ENCODE measurements around the gene SFXN4.
A peak's percentile ranks its signal among the peaks of the same experiment; 100 is the strongest.
"Not testable (repeated sequence)": the region's sequence is repeated elsewhere in the genome, so short reads cannot be mapped to it uniquely, and the experiment has no call there.

SFXN4 gene

GRCh38 chr10:119143657-119144056, 21.9 kb downstream of the SFXN4 start:
- no peak for DNase-seq (ENCODE audit: low spot score)

- DNase-seq (ENCODE audit: low spot score) = no peak
These were observed 24.8 kb downstream of the SFXN4 start for GRCh38 chr10:119140603-119141245.

- DNase-seq (ENCODE audit: low spot score) = peak; percentile 50
These were observed 25.9 kb downstream of the SFXN4 start for GRCh38 chr10:119139464-119140067.

- DNase-seq (ENCODE audit: low spot score) = no peak
These were observed 26.9 kb downstream of the SFXN4 start for GRCh38 chr10:119138346-119139306.

GRCh38 chr10:119137878-119138277, 27.6 kb downstream of the SFXN4 start:
- DNase-seq (ENCODE audit: low spot score) = not testable (repeated sequence)

GRCh38 chr10:119136084-119136483, 29.4 kb downstream of the SFXN4 start:
- no peak for DNase-seq (ENCODE audit: low spot score)

- DNase-seq (ENCODE audit: low spot score) = no peak
These were observed 30.0 kb downstream of the SFXN4 start for GRCh38 chr10:119135513-119135881.

- no peak for DNase-seq (ENCODE audit: low spot score)
These were observed 31.6 kb downstream of the SFXN4 start for GRCh38 chr10:119133949-119134348.

GRCh38 chr10:119132521-119133345, 32.8 kb downstream of the SFXN4 start:
- DNase-seq (ENCODE audit: low spot score) = peak; percentile 77

GRCh38 chr10:119131512-119132240, 33.8 kb downstream of the SFXN4 start:
- peak; percentile 53 for DNase-seq (ENCODE audit: low spot score)

GRCh38 chr10:119129721-119130120, 35.8 kb downstream of the SFXN4 start:
- DNase-seq (ENCODE audit: low spot score) = no peak

GRCh38 chr10:119125942-119126341, 39.6 kb downstream of the SFXN4 start:
- no peak for DNase-seq (ENCODE audit: low spot score)

GRCh38 chr10:119120875-119121274, 44.6 kb downstream of the SFXN4 start:
- no peak for DNase-seq (ENCODE audit: low spot score)

- no peak for DNase-seq (ENCODE audit: low spot score)
These were observed 45.1 kb downstream of the SFXN4 start for GRCh38 chr10:119120413-119120867.

- no peak for DNase-seq (ENCODE audit: low spot score)
These were observed 46.1 kb downstream of the SFXN4 start for GRCh38 chr10:119119400-119119799.

- no peak for DNase-seq (ENCODE audit: low spot score)
These were observed 47.3 kb downstream of the SFXN4 start for GRCh38 chr10:119118231-119118630.

- DNase-seq (ENCODE audit: low spot score) = no peak
These were observed 49.1 kb downstream of the SFXN4 start for GRCh38 chr10:119116326-119116951.

GRCh38 chr10:119115926-119116325, 49.6 kb downstream of the SFXN4 start:
- no peak for DNase-seq (ENCODE audit: low spot score)

- DNase-seq (ENCODE audit: low spot score) = no peak
These were observed 51.5 kb downstream of the SFXN4 start for GRCh38 chr10:119113751-119114732.

Data from Ammon's horn (tissue), 1 donor.